Thyroid gland (tissue), 4 donors: ENCODE data around the gene DNAJB1. TPM values are rescaled to one million over a fixed set of nuclear protein-coding genes. Genes with fewer than 3 reads are reported as not detected.

Experiments
- DNase-seq, 2 donors: peaks; one replicate each; pipeline ENCODE4 v3.0.0-alpha.2; 2019
- H3K27ac ChIP-seq, 3 donors: fragments of 200-600 bp; sonication (generic); 1 replicate in 2 of 3; 2 replicates in 1 of 3; pipeline ENCODE4 v1.5.1; 2016 to 2019; ENCODE audit warnings: mild to moderate bottlenecking in 1 of 3, moderate library complexity in 1 of 3
- H3K27me3 ChIP-seq: fragments of 200-600 bp; sonication (generic); one replicate; pipeline ENCODE4 v1.5.1; 2019
- H3K36me3 ChIP-seq, 2 donors: fragments of 200-600 bp; sonication (generic); one replicate each; pipeline ENCODE4 v1.5.1; 2016 to 2019
- H3K4me1 ChIP-seq, 2 donors: fragments of 200-600 bp; sonication (generic); one replicate each; pipeline ENCODE4 v1.5.1; 2017 to 2019
- H3K4me3 ChIP-seq, 3 donors: fragments of 200-600 bp; sonication (generic); replicated peaks in 1 of 3; 1 replicate in 2 of 3; 2 replicates in 1 of 3; pipeline ENCODE4 v1.5.1; 2016; ENCODE audit warnings: mild to moderate bottlenecking in 1 of 3
- H3K9me3 ChIP-seq: fragments of 200-600 bp; sonication (generic); one replicate; pipeline ENCODE4 v1.5.1; 2017
- CTCF ChIP-seq, 6 experiments: fragments of 200-600 bp in 3 of 6; fragments of 450-650 bp in 3 of 6; sonication (generic) in 3 of 6; IDR thresholded peaks; one replicate each; pipeline ENCODE4 v1.5.1; 2016 to 2019; ENCODE audit warnings: antibody characterized with exemption in 6 of 6, mild to moderate bottlenecking in 2 of 6, inconsistent platforms in 1 of 6, moderate library complexity in 1 of 6
- POLR2A ChIP-seq, 2 donors: fragments of 450-650 bp; IDR thresholded peaks; one replicate each; pipeline ENCODE4 v1.6.1; 2017; ENCODE audit warnings: antibody characterized with exemption in 2 of 2, mild to moderate bottlenecking in 2 of 2, moderate library complexity in 1 of 2
- WGBS, 2 donors: methylation state at CpG; one replicate each; pipeline ENCODE4 v1.1.5; 2017; 5-methylcytosine and 5-hydroxymethylcytosine counted together
- intact Hi-C: fragments of 100-400 bp; cut with DNase I; formaldehyde crosslinking; loops from one replicate; pipeline ENCODE4 v1.15.1; 2023
- total RNA-seq, 4 donors: library from RNA; depleted of rRNA; stranded (reverse); fragments of >200 nt; gene quantifications; one replicate each; pipeline ENCODE4 v1.2.3, GENCODE V29; 2016

Gene DNAJB1
- total RNA-seq: 10 to 100 TPM; 49.1 to 61.1 (median 55.3) TPM

DNA sequence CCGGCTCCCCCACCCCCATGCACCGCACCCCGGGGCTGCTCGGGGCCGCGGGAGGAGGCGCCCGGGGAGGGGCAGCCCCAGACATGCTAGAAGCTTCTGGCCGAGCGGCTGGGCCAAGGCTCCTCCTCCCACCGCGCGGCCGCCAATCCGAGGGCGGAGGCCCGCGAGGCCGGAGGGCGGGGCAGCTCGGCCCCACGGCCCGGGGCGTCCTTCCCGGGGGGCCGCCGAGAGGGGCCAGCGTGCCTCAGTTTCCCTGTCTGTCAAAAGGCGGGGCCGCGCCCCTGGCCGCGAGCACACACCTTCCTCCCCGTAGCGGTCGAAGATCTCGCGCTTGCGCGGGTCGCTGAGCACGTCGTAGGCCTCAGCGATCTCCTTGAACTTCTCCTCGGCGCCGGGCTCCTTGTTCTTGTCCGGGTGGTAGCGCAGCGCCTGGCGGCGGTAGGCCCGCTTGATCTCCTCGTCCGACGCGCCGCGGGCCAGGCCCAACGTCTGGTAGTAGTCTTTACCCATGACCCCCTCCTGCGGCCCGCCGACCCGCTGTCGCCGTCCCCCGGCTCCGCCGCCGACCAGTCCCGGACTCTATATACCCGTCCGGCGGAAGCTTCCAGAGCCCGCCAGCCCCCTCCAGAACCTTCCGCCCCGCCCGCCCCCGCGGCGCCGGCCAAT is at the start of gene DNAJB1:
Gene DNAJB1 (minus strand): TSS at position 558 of the 666 bp plus-strand sequence. CDS start 48 bp downstream, at position 510.
- peak; percentile 82 for DNase-seq
- WGBS, 2 donors: 0% methylated on average over 4 to 46 of the region's 82 CpGs
- H3K4me1 ChIP-seq: peaks cover 19 to 34% of the 10 kb centered on the region in 2 donors

GRCh38 chr19:14567079-14567478 is 48.9 kb upstream of the DNAJB1 start:
- Histone ChIP-seq H3K4me3 (no peak overlapping the region), H3K36me3 (peaks cover 8 to 13% of the 10 kb centered on the region in 2 donors), H3K27me3 (no peaks in the 10 kb centered on the region), H3K4me1 (peaks cover 16 to 20% of the 10 kb centered on the region in 2 donors), H3K27ac (no peak overlapping the region), H3K9me3 (no peaks in the 10 kb centered on the region)
- WGBS, 2 donors: 75 to 94% methylated on average over 11 of the region's 11 CpGs
- intact Hi-C loops: no loop called here
- TF ChIP-seq CTCF (IDR thresholded peaks at IDR 0.05) (no peak), POLR2A (IDR thresholded peaks at IDR 0.05) (no peak)
- DNase-seq: no peak

More for the DNA sequence above, at the start of gene DNAJB1:
- Histone ChIP-seq H3K27me3 (no peaks in the 10 kb centered on the region), H3K36me3 (peaks cover 17 to 23% of the 10 kb centered on the region in 2 donors), H3K4me3 (peak within 1 kb of the TSS; percentile 80 to 99 (median 92)), H3K27ac (peak within 1 kb of the TSS; percentile 99 to 100 (median 100)), H3K9me3 (no peaks in the 10 kb centered on the region)
- intact Hi-C loops: no loop called here
- TF ChIP-seq CTCF (IDR thresholded peaks at IDR 0.05) (peak in 1 of 6 experiments; percentile 3), POLR2A (IDR thresholded peaks at IDR 0.05) (peak; percentile 89 to 95)

GRCh38 chr19:14566712-14567077 is 48.5 kb upstream of the DNAJB1 start:
- peaks cover 8 to 13% of the 10 kb centered on the region in 2 donors for H3K36me3 ChIP-seq
- intact Hi-C loops: no loop called here
- no peak overlapping the region for H3K4me3 ChIP-seq
- no peaks in the 10 kb centered on the region for H3K9me3 ChIP-seq
- peaks cover 16 to 24% of the 10 kb centered on the region in 2 donors for H3K4me1 ChIP-seq
- no peak for TF ChIP-seq CTCF (IDR thresholded peaks at IDR 0.05)
- TF ChIP-seq POLR2A (IDR thresholded peaks at IDR 0.05): no peak
- DNase-seq: no peak
- H3K27me3 ChIP-seq: no peaks in the 10 kb centered on the region
- 62 to 96% methylated on average over 3 to 11 of the region's 18 CpGs for WGBS, 2 donors
- no peak overlapping the region for H3K27ac ChIP-seq

DNA sequence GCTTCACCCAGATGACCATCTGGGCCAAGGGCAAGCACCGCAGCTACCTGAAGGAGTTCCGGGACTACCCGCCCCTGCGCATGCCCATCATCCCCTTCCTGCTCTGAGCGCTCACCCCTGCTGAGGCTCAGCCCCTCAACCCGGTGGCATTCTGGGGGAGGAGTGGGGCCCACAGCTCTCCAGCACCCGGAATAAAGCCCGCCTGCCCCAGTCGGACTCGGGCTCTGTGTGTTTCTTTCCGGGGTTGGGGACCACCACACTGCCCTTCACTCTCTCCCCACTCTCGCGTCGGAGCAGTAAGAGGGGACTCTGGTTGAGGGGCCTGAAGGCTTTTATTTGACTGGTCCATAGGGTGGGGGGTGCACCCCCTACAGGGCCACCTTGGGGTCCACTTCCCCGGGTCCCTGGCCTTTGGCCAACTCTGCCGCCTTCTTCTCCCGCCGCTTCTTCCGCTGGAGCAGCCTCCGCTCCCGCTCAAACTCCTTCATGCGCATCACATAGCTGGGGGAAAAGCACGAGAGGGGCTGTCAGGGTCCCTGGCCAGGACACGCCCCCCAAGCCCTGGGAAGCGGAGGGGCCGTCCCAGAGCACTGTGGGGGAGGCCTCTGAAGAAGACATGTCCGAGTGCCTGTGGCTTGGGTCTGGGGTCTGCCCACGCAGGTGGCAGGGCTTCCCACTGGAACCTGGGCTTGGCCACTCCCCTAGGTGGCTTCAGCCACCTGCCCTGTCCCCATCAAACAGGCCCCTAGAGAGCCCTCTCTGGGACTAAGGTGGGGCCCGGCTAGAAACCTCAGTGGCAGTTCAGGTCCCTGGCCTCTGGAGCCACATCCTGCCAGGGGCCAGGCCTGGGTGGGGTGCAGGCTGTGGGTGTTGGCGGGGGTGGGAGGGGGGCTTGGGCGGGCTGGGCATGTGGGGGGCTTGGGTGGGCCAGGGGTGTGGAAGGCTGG is 47.8 kb upstream of the DNAJB1 start:
- H3K9me3 ChIP-seq: no peaks in the 10 kb centered on the region
- TF ChIP-seq CTCF (IDR thresholded peaks at IDR 0.05) (no peak), POLR2A (IDR thresholded peaks at IDR 0.05) (no peak)
- intact Hi-C loops: no loop called here
- no peak overlapping the region for H3K27ac ChIP-seq
- H3K27me3 ChIP-seq: no peaks in the 10 kb centered on the region
- H3K4me1 ChIP-seq: peaks cover 14 to 26% of the 10 kb centered on the region in 2 donors
- whole genome bisulfite sequencing, 2 donors: 90 to 92% methylated on average over 18 to 23 of the region's 31 CpGs
- no peak for DNase-seq
- H3K36me3 ChIP-seq: peaks cover 8 to 13% of the 10 kb centered on the region in 2 donors
- no peak overlapping the region for H3K4me3 ChIP-seq
